HEK293 (cell line): ENCODE measurements around the gene PDE4D.

Source experiments
- HOXA7 ChIP-seq: sonication (generic); formaldehyde crosslinking; IDR thresholded peaks from 2 replicates; pipeline ENCODE4 v1.8.1; 2022; ENCODE audit warnings: missing genetic modification reagents, borderline replicate concordance
- REST ChIP-seq: fragments of 450-650 bp; formaldehyde crosslinking; IDR thresholded peaks from 2 replicates; pipeline ENCODE4 v1.5.1; 2016; ENCODE audit warnings: missing biosample characterization, missing genetic modification characterization
- SCRT2 ChIP-seq: fragments of 450-650 bp; formaldehyde crosslinking; IDR thresholded peaks from 2 replicates; pipeline ENCODE4 v1.5.1; 2016; ENCODE audit warnings: missing biosample characterization, missing genetic modification characterization
- TRIM28 ChIP-seq: IDR thresholded peaks from 2 replicates; pipeline ENCODE4 v1.6.1; 2011; ENCODE audit warnings: low read length, control low read depth, borderline replicate concordance
- ZBTB20 ChIP-seq: fragments of 450-650 bp; formaldehyde crosslinking; IDR thresholded peaks from 2 replicates; pipeline ENCODE4 v1.5.1; 2016; ENCODE audit warnings: missing biosample characterization, missing genetic modification characterization
- ZBTB48 ChIP-seq: fragments of 450-650 bp; formaldehyde crosslinking; IDR thresholded peaks from 2 replicates; pipeline ENCODE4 v1.5.1; 2016; ENCODE audit warnings: missing biosample characterization, missing genetic modification characterization
- ZBTB7A ChIP-seq: fragments of 450-650 bp; formaldehyde crosslinking; IDR thresholded peaks from 2 replicates; pipeline ENCODE4 v1.5.1; 2016; ENCODE audit warnings: low read depth, missing biosample characterization, missing genetic modification characterization
- ZNF146 ChIP-seq: fragments of 450-650 bp; formaldehyde crosslinking; IDR thresholded peaks from 2 replicates; pipeline ENCODE4 v1.5.1; 2016; ENCODE audit warnings: missing biosample characterization, missing genetic modification characterization
- ZNF214 ChIP-seq: fragments of 450-650 bp; formaldehyde crosslinking; IDR thresholded peaks from 2 replicates; pipeline ENCODE4 v1.5.1; 2017; ENCODE audit warnings: missing biosample characterization, mild to moderate bottlenecking, missing genetic modification characterization, borderline replicate concordance
- ZNF239 ChIP-seq: fragments of 450-650 bp; formaldehyde crosslinking; IDR thresholded peaks from 2 replicates; pipeline ENCODE4 v1.5.1; 2016; ENCODE audit warnings: missing biosample characterization, missing genetic modification characterization
- ZNF24 ChIP-seq: fragments of 450-650 bp; formaldehyde crosslinking; IDR thresholded peaks from 2 replicates; pipeline ENCODE4 v1.5.1; 2016; ENCODE audit warnings: missing biosample characterization, missing genetic modification characterization
- ZNF274 ChIP-seq, 2 experiments: fragments of 200-500 bp in 1 of 2; fragments of 450-650 bp in 1 of 2; sonication (Bioruptor generic) in 1 of 2; formaldehyde crosslinking in 1 of 2; IDR thresholded peaks; 2 replicates each; pipeline versions ENCODE4 v1.5.1 to v1.6.1; 2014 to 2016; ENCODE audit warnings: borderline replicate concordance in 1 of 2, inconsistent platforms in 1 of 2, low read length in 1 of 2, missing biosample characterization in 1 of 2, missing genetic modification characterization in 1 of 2
- ZNF292 ChIP-seq: fragments of 450-650 bp; formaldehyde crosslinking; IDR thresholded peaks from 2 replicates; pipeline ENCODE4 v1.5.1; 2016; ENCODE audit warnings: low read depth, missing biosample characterization, missing genetic modification characterization, borderline replicate concordance
- ZNF335 ChIP-seq: fragments of 450-650 bp; formaldehyde crosslinking; conservative IDR thresholded peaks from 2 replicates; pipeline ENCODE4 v1.5.1; 2016; ENCODE audit warnings: missing biosample characterization, missing genetic modification characterization
- ZNF341 ChIP-seq: fragments of 450-650 bp; formaldehyde crosslinking; IDR thresholded peaks from 2 replicates; pipeline ENCODE4; 2016; ENCODE audit warnings: low read depth, missing biosample characterization, missing genetic modification characterization
- ZNF350 ChIP-seq: fragments of 450-650 bp; formaldehyde crosslinking; IDR thresholded peaks from 2 replicates; pipeline ENCODE4 v1.5.0; 2017; ENCODE audit warnings: missing biosample characterization, mild to moderate bottlenecking, missing genetic modification characterization
- ZNF354C ChIP-seq: fragments of 450-650 bp; formaldehyde crosslinking; IDR thresholded peaks from 2 replicates; pipeline ENCODE4 v1.5.1; 2016; ENCODE audit warnings: missing biosample characterization, missing genetic modification characterization, low read depth, borderline replicate concordance
- ZNF391 ChIP-seq: fragments of 450-650 bp; formaldehyde crosslinking; IDR thresholded peaks from 2 replicates; pipeline ENCODE4 v1.5.1; 2016; ENCODE audit warnings: low read depth, missing biosample characterization, missing genetic modification characterization, borderline replicate concordance
- ZNF423 ChIP-seq: fragments of 450-650 bp; formaldehyde crosslinking; IDR thresholded peaks from 2 replicates; pipeline ENCODE4 v1.5.1; 2016; ENCODE audit warnings: missing biosample characterization, missing genetic modification characterization
- ZNF510 ChIP-seq: fragments of 450-650 bp; formaldehyde crosslinking; IDR thresholded peaks from 2 replicates; pipeline ENCODE4 v1.5.1; 2018; ENCODE audit warnings: mild to moderate bottlenecking, missing genetic modification characterization, missing biosample characterization; ENCODE audit not compliant: insufficient replicate concordance
- ZNF561 ChIP-seq: fragments of 450-650 bp; IDR thresholded peaks from 2 replicates; pipeline ENCODE4 v1.5.1; 2018; ENCODE audit warnings: missing biosample characterization, missing genetic modification characterization, borderline replicate concordance
- TF ChIP-seq, protein P1 (sequence below): fragments of 450-650 bp; formaldehyde crosslinking; IDR thresholded peaks from 2 replicates; pipeline ENCODE4 v1.5.1; 2016; ENCODE audit warnings: missing biosample characterization, missing genetic modification characterization
- TF ChIP-seq, protein P2 (sequence below): fragments of 450-650 bp; formaldehyde crosslinking; IDR thresholded peaks from 2 replicates; pipeline ENCODE4 v1.5.1; 2017; ENCODE audit warnings: missing biosample characterization, missing genetic modification characterization
- TF ChIP-seq, protein P3 (sequence below): fragments of 450-650 bp; formaldehyde crosslinking; IDR thresholded peaks from 2 replicates; pipeline ENCODE4 v1.5.1; 2016; ENCODE audit warnings: missing biosample characterization, missing genetic modification characterization
- TF ChIP-seq, protein P4 (sequence below): fragments of 450-650 bp; IDR thresholded peaks from 2 replicates; pipeline ENCODE4 v1.5.1; 2018; ENCODE audit warnings: missing biosample characterization, mild to moderate bottlenecking, missing genetic modification characterization
- TF ChIP-seq, protein P5 (sequence below): fragments of 450-650 bp; formaldehyde crosslinking; IDR thresholded peaks from 2 replicates; pipeline ENCODE4 v1.5.1; 2016; ENCODE audit warnings: missing biosample characterization, missing genetic modification characterization

PDE4D gene

GRCh38 chr5:59587489-59588337 is 305.8 kb downstream of the PDE4D start (continued):
- TF ChIP-seq, protein P1, sequence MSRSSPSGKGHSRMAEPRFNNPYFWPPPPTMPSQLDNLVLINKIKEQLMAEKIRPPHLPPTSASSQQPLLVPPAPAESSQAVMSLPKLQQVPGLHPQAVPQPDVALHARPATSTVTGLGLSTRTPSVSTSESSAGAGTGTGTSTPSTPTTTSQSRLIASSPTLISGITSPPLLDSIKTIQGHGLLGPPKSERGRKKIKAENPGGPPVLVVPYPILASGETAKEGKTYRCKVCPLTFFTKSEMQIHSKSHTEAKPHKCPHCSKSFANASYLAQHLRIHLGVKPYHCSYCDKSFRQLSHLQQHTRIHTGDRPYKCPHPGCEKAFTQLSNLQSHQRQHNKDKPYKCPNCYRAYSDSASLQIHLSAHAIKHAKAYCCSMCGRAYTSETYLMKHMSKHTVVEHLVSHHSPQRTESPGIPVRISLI, result no peak
- TF ChIP-seq ZNF214 (no peak), ZNF391 (tag by site-specific recombination) (no peak), ZBTB20 (tag by site-specific recombination) (peak; percentile 29; the same call in 1 of the 2 replicates), ZBTB48 (tag by site-specific recombination) (no peak), ZNF354C (no peak), ZNF239 (no peak), ZNF335 (peak; percentile 78), ZNF350 (tag by site-specific recombination) (no peak), TRIM28 (peak; percentile 89), ZNF146 (no peak), HOXA7 (CRISPR knock-in tag) (no peak), SCRT2 (tag by site-specific recombination) (no peak), REST (tag by site-specific recombination) (no peak), ZNF561 (no peak), ZNF24 (tag by site-specific recombination) (no peak), ZBTB7A (tag by site-specific recombination) (no peak), ZNF274 (IDR thresholded peaks at IDR 0.05; ENCODE audit: low read length) (no peak), ZNF274 (tag by site-specific recombination; IDR thresholded peaks at IDR 0.05; ENCODE audit: borderline replicate concordance) (no peak), ZNF423 (no peak), ZNF510 (no peak), ZNF292 (tag by site-specific recombination) (no peak), ZNF341 (peak; percentile 94)
- TF ChIP-seq, protein P2, sequence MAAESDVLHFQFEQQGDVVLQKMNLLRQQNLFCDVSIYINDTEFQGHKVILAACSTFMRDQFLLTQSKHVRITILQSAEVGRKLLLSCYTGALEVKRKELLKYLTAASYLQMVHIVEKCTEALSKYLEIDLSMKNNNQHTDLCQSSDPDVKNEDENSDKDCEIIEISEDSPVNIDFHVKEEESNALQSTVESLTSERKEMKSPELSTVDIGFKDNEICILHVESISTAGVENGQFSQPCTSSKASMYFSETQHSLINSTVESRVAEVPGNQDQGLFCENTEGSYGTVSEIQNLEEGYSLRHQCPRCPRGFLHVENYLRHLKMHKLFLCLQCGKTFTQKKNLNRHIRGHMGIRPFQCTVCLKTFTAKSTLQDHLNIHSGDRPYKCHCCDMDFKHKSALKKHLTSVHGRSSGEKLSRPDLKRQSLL (tag by site-specific recombination), result no peak; the same call in 1 of the 2 replicates
- TF ChIP-seq, protein P3, sequence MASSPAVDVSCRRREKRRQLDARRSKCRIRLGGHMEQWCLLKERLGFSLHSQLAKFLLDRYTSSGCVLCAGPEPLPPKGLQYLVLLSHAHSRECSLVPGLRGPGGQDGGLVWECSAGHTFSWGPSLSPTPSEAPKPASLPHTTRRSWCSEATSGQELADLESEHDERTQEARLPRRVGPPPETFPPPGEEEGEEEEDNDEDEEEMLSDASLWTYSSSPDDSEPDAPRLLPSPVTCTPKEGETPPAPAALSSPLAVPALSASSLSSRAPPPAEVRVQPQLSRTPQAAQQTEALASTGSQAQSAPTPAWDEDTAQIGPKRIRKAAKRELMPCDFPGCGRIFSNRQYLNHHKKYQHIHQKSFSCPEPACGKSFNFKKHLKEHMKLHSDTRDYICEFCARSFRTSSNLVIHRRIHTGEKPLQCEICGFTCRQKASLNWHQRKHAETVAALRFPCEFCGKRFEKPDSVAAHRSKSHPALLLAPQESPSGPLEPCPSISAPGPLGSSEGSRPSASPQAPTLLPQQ (tag by site-specific recombination), result no peak
- TF ChIP-seq, protein P4, sequence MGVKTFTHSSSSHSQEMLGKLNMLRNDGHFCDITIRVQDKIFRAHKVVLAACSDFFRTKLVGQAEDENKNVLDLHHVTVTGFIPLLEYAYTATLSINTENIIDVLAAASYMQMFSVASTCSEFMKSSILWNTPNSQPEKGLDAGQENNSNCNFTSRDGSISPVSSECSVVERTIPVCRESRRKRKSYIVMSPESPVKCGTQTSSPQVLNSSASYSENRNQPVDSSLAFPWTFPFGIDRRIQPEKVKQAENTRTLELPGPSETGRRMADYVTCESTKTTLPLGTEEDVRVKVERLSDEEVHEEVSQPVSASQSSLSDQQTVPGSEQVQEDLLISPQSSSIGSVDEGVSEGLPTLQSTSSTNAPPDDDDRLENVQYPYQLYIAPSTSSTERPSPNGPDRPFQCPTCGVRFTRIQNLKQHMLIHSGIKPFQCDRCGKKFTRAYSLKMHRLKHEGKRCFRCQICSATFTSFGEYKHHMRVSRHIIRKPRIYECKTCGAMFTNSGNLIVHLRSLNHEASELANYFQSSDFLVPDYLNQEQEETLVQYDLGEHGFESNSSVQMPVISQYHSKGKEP (tag by site-specific recombination), result peak; percentile 87
- TF ChIP-seq, protein P5, sequence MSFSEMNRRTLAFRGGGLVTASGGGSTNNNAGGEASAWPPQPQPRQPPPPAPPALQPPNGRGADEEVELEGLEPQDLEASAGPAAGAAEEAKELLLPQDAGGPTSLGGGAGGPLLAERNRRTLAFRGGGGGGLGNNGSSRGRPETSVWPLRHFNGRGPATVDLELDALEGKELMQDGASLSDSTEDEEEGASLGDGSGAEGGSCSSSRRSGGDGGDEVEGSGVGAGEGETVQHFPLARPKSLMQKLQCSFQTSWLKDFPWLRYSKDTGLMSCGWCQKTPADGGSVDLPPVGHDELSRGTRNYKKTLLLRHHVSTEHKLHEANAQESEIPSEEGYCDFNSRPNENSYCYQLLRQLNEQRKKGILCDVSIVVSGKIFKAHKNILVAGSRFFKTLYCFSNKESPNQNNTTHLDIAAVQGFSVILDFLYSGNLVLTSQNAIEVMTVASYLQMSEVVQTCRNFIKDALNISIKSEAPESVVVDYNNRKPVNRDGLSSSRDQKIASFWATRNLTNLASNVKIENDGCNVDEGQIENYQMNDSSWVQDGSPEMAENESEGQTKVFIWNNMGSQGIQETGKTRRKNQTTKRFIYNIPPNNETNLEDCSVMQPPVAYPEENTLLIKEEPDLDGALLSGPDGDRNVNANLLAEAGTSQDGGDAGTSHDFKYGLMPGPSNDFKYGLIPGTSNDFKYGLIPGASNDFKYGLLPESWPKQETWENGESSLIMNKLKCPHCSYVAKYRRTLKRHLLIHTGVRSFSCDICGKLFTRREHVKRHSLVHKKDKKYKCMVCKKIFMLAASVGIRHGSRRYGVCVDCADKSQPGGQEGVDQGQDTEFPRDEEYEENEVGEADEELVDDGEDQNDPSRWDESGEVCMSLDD (tag by site-specific recombination), result no peak
